Fibroblast of pulmonary artery (primary cell): ENCODE data around the gene APPBP2.
"Not testable (repeated sequence)": the region's sequence is repeated elsewhere in the genome, so short reads cannot be mapped to it uniquely, and the experiment has no call there.

ENCODE experiments used
- DNase-seq: peaks from one replicate; pipeline ENCODE4 v3.0.0-alpha.2; 2010; ENCODE audit warnings: low read depth
- H3K4me3 ChIP-seq: replicated peaks from 2 replicates; pipeline ENCODE4 v1.5.1; 2011; ENCODE audit warnings: low read depth, mild to moderate bottlenecking, control low read depth, low read length, moderate library complexity
- CTCF ChIP-seq: IDR thresholded peaks from 2 replicates; pipeline ENCODE4 v1.5.1; 2011; ENCODE audit warnings: mild to moderate bottlenecking, control low read depth, low read length, inconsistent platforms; ENCODE audit errors: missing control alignments

Gene APPBP2

GRCh38 chr17:60426596-60426995 lies 99.4 kb downstream of the APPBP2 start:
- DNase-seq, result no peak
- no peak for TF ChIP-seq CTCF
- no peak overlapping the region for H3K4me3 ChIP-seq

GRCh38 chr17:60425626-60426025 lies 100.4 kb downstream of the APPBP2 start:
- no peak overlapping the region for H3K4me3 ChIP-seq
- no peak for TF ChIP-seq CTCF
- no peak for DNase-seq

GRCh38 chr17:60423865-60424264 lies 102.2 kb downstream of the APPBP2 start:
- no peak for TF ChIP-seq CTCF
- no peak for DNase-seq
- H3K4me3 ChIP-seq, result no peak overlapping the region

- no peak for TF ChIP-seq CTCF
- peak within 1 kb of the TSS; percentile 52 for H3K4me3 ChIP-seq
- DNase-seq, result no peak
Measured at GRCh38 chr17:60422162-60422665, 103.8 kb downstream of the APPBP2 start, which contains the start of gene CHCT1. CHCT1 (plus strand) TSS chr17:60422489; CDS start chr17:60422593, 104 bp downstream.

GRCh38 chr17:60421273-60422161 lies 104.5 kb downstream of the APPBP2 start:
- TF ChIP-seq CTCF, result peak; percentile 75
- peak; percentile 59 for DNase-seq
- H3K4me3 ChIP-seq, result peak overlapping the region; percentile 52

GRCh38 chr17:60419875-60420274 lies 106.2 kb downstream of the APPBP2 start:
- H3K4me3 ChIP-seq, DNase-seq: not testable (repeated sequence)

- not testable (repeated sequence) for DNase-seq, H3K4me3 ChIP-seq
Measured at GRCh38 chr17:60419003-60419402, 107.0 kb downstream of the APPBP2 start.
